GM19099 (cell line): ENCODE measurements around the gene QRICH1.

Experiments used
- POLR2A ChIP-seq: IDR thresholded peaks from 3 replicates; pipeline ENCODE4 v1.6.1; 2011; ENCODE audit warnings: low read depth; ENCODE audit not compliant: insufficient read length; ENCODE audit errors: extremely low read depth

QRICH1 gene

DNA sequence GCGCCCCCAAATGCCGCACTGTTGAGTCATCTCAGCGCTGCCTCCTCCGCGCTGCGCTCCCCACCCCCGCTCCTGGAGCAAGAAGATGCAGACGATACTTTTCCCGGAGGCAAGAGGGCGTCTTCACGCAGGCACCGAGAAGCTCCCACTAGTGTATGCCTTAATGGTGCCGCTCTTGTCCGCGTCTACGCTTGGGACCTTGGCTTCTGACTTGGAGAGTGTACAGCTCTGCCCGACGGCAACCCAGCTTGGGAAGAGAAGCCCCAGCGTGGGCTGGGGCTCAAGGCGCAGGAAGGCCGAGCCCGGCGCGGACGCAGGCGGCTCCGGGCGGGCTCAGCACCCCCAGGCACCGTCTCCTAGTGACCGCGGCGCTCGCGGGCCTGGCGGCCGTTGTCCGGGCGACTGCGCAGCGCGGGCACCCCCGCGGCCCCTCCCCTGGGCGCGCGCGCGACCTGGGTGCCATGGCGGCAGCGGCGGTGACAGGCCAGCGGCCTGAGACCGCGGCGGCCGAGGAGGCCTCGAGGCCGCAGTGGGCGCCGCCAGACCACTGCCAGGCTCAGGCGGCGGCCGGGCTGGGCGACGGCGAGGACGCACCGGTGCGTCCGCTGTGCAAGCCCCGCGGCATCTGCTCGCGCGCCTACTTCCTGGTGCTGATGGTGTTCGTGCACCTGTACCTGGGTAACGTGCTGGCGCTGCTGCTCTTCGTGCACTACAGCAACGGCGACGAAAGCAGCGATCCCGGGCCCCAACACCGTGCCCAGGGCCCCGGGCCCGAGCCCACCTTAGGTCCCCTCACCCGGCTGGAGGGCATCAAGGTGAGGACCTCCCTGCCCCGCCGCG, 103.9 kb downstream of the QRICH1 start, which contains the start of gene P4HTM:
Gene P4HTM (plus strand): TSS at position 446 of the 840 bp plus-strand sequence. CDS start 16 bp downstream, at position 462.
- peak; percentile 28 for TF ChIP-seq POLR2A

- no peak for TF ChIP-seq POLR2A
Measured at GRCh38 chr3:48989126-48989795, 104.6 kb downstream of the QRICH1 start.

- TF ChIP-seq POLR2A, result no peak
Measured at GRCh38 chr3:48985831-48986376, 108.0 kb downstream of the QRICH1 start.

GRCh38 chr3:48984663-48985062, 109.2 kb downstream of the QRICH1 start:
- no peak for TF ChIP-seq POLR2A

DNA sequence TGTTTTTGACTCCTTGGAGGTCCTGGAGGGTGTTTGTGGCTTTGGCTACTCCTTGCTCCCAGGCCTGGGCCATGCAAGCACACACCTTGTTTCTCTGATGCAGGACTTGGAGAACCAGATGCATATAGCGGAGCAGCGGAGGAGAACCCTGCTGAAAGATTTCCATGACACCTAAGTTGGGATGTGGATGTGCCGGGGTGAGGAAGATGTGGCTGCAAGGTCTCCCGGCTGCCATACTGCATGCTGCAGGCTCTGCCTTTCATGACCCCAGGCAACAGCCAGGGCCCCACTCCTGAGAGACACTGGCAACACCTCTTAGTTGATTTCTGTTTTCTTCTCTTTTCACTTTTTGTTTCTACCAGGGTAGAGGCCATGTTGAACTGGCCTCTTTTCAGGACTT, 110.8 kb downstream of the QRICH1 start:
- TF ChIP-seq POLR2A, result no peak

DNA sequence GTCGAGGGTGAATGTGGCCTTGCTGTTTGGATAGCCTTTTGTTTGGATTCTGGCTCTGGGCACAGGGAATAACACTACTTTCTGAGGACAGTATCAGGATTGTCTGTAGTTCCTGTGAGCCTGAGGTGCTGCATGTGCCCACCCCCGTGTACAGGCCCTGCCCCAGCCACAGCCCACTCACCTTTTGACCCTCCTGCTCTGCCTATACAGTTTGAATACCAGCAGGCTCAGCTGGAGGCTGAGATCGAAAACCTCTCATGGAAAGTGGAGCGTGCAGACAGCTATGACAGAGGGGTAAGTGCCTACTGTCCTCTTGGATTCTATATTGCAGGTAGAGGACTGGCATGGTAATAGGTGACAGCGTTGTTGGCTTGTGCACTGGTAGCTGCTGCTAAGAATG, 111.2 kb downstream of the QRICH1 start:
- TF ChIP-seq POLR2A, result no peak

- no peak for TF ChIP-seq POLR2A
Measured at GRCh38 chr3:48982016-48982415, 111.9 kb downstream of the QRICH1 start.

GRCh38 chr3:48980295-48980694, 113.6 kb downstream of the QRICH1 start:
- TF ChIP-seq POLR2A, result no peak
